SK-N-SH (cell line): ENCODE data around the gene GMNN. TPM values are rescaled to one million over a fixed set of nuclear protein-coding genes. Genes with fewer than 3 reads are reported as not detected.

Source experiments
- CTCF ChIA-PET: fragments of 300-600, 350-600 bp; formaldehyde crosslinking; extraction: SDS; loops from one replicate; lab custom pipeline; 2021; lab: Yijun Ruan, JAX
- POLR2A ChIA-PET: fragments of 350-600 bp; sonication (Branson Sonifier 250); formaldehyde crosslinking; extraction: SDS; loops from one replicate; lab custom pipeline; 2020; ENCODE audit warnings: antibody characterized with exemption, inconsistent platforms; lab: Yijun Ruan, JAX
- DNase-seq: peaks from one replicate; pipeline ENCODE4 v3.0.0; 2012
- H2AFZ ChIP-seq: fragments of 200-600 bp; sonication (generic); 2 replicates; pipeline ENCODE4 v1.8.1; 2016; ENCODE audit warnings: antibody characterized with exemption, mild to moderate bottlenecking, low read depth
- H3F3A ChIP-seq: fragments of 200-600 bp; sonication (generic); replicated peaks from 2 replicates; pipeline ENCODE3; 2016; ENCODE audit warnings: antibody characterized with exemption, mild to moderate bottlenecking; ENCODE audit not compliant: insufficient read depth
- H3K27ac ChIP-seq, 2 experiments: fragments of 200-500 bp in 1 of 2; fragments of 200-600 bp in 1 of 2; sonication (Bioruptor generic) in 1 of 2; sonication (generic), shearing (Covaris generic) in 1 of 2; 2 replicates each; pipeline versions ENCODE4 v1.5.1 to v1.6.1; 2014 to 2016; ENCODE audit warnings: low read depth in 2 of 2, inconsistent platforms in 1 of 2, low read length in 1 of 2, mild to moderate bottlenecking in 1 of 2, mixed read lengths in 1 of 2
- H3K27me3 ChIP-seq: fragments of 200-600 bp; sonication (generic), shearing (Covaris generic); 2 replicates; pipeline ENCODE4 v1.6.1; 2016; ENCODE audit warnings: mixed run types; ENCODE audit not compliant: insufficient read depth
- H3K36me3 ChIP-seq, 2 experiments: fragments of 200-500 bp in 1 of 2; fragments of 200-600 bp in 1 of 2; sonication (Bioruptor generic) in 1 of 2; sonication (generic) in 1 of 2; replicated peaks in 1 of 2; 2 replicates each; pipeline versions ENCODE3 to v1.5.1; 2014 to 2016; ENCODE audit warnings: low read length in 1 of 2, mild to moderate bottlenecking in 1 of 2; ENCODE audit not compliant: insufficient read depth in 2 of 2, control insufficient read depth in 1 of 2
- H3K4me1 ChIP-seq, 2 experiments: fragments of 200-500 bp in 1 of 2; fragments of 200-600 bp in 1 of 2; sonication (Bioruptor generic) in 1 of 2; sonication (generic), shearing (Covaris generic) in 1 of 2; 2 replicates each; pipeline versions ENCODE4 v1.5.1 to v1.6.1; 2014 to 2016; ENCODE audit warnings: low read depth in 1 of 2, low read length in 1 of 2, mixed run types in 1 of 2; ENCODE audit not compliant: insufficient read depth in 2 of 2, control insufficient read depth in 1 of 2
- H3K4me2 ChIP-seq: fragments of 200-600 bp; sonication (generic), shearing (Covaris generic); 2 replicates; pipeline ENCODE4 v1.6.1; 2017; ENCODE audit warnings: mixed run types
- H3K4me3 ChIP-seq, 2 experiments: fragments of 200-500 bp in 1 of 2; fragments of 200-600 bp in 1 of 2; sonication (Bioruptor generic) in 1 of 2; sonication (generic), shearing (Covaris generic) in 1 of 2; 2 replicates each; pipeline versions ENCODE4 v1.5.1 to v1.8.1; 2014 to 2016; ENCODE audit warnings: low read depth in 2 of 2, inconsistent platforms in 1 of 2, low read length in 1 of 2, mild to moderate bottlenecking in 1 of 2, mixed read lengths in 1 of 2, moderate library complexity in 1 of 2
- H3K79me2 ChIP-seq: fragments of 200-600 bp; sonication (generic); 2 replicates; pipeline ENCODE4 v1.8.1; 2017; ENCODE audit warnings: mild to moderate bottlenecking; ENCODE audit not compliant: insufficient read depth
- H3K9ac ChIP-seq: fragments of 200-600 bp; sonication (generic); 2 replicates; pipeline ENCODE4 v1.6.1; 2017; ENCODE audit warnings: mixed run types
- H3K9me2 ChIP-seq: fragments of 200-600 bp; sonication (generic); 2 replicates; pipeline ENCODE4 v1.6.1; 2017; ENCODE audit warnings: mixed run types
- H3K9me3 ChIP-seq: fragments of 200-600 bp; sonication (generic); 2 replicates; pipeline ENCODE4 v1.6.1; 2017; ENCODE audit warnings: mixed run types, mild to moderate bottlenecking, moderate library complexity
- H4K20me1 ChIP-seq: fragments of 200-600 bp; sonication (generic); 2 replicates; pipeline ENCODE4 v1.6.1; 2017; ENCODE audit warnings: mild to moderate bottlenecking, mixed run types; ENCODE audit not compliant: insufficient read depth
- EP300 ChIP-seq, 2 experiments: IDR thresholded peaks; 2 replicates each; pipeline versions ENCODE4 v1.4.0 to v1.6.1; 2012; ENCODE audit warnings: borderline replicate concordance in 1 of 2, low read depth in 1 of 2, low read length in 1 of 2
- FOXM1 ChIP-seq: IDR thresholded peaks from 2 replicates; pipeline ENCODE4 v1.4.0; 2012; ENCODE audit warnings: low read depth, mild to moderate bottlenecking
- GABPA ChIP-seq: IDR thresholded peaks from 2 replicates; pipeline ENCODE4 v1.4.0; 2012; ENCODE audit warnings: low read depth, mild to moderate bottlenecking
- IRF3 ChIP-seq: fragments of 150-350 bp; IDR thresholded peaks from 2 replicates; pipeline ENCODE4 v1.6.1; 2016; ENCODE audit warnings: mild to moderate bottlenecking, low read depth, low read length
- JUND ChIP-seq: IDR thresholded peaks from 2 replicates; pipeline ENCODE4 v1.4.0; 2012
- MAX ChIP-seq: IDR thresholded peaks from 2 replicates; pipeline ENCODE4 v1.4.0; 2012; ENCODE audit warnings: low read depth
- MEF2A ChIP-seq: IDR thresholded peaks from 2 replicates; pipeline ENCODE4 v1.4.0; 2012; ENCODE audit warnings: low read depth, borderline replicate concordance
- MXI1 ChIP-seq: IDR thresholded peaks from 2 replicates; pipeline ENCODE4 v1.6.1; 2012; ENCODE audit warnings: mild to moderate bottlenecking, low read depth, low read length, improper control_type of control experiment
- NFIC ChIP-seq: IDR thresholded peaks from 2 replicates; pipeline ENCODE4 v1.4.0; 2012; ENCODE audit warnings: borderline replicate concordance
- NRF1 ChIP-seq: IDR thresholded peaks from 2 replicates; pipeline ENCODE4 v1.6.1; 2012; ENCODE audit warnings: low read depth, mild to moderate bottlenecking, low read length
- POLR2AphosphoS5 ChIP-seq: IDR thresholded peaks from 2 replicates; pipeline ENCODE4 v1.6.1; 2012; ENCODE audit warnings: low read depth, low read length
- REST ChIP-seq: IDR thresholded peaks from 2 replicates; pipeline ENCODE4 v1.6.1; 2012; ENCODE audit warnings: mild to moderate bottlenecking, low read depth, low read length, moderate library complexity
- RFX5 ChIP-seq: IDR thresholded peaks from 2 replicates; pipeline ENCODE4 v1.6.1; 2012; ENCODE audit warnings: mild to moderate bottlenecking, improper control_type of control experiment, low read length
- SIN3A ChIP-seq: IDR thresholded peaks from 2 replicates; pipeline ENCODE4 v1.6.1; 2012; ENCODE audit warnings: low read depth, mild to moderate bottlenecking, low read length, moderate library complexity, borderline replicate concordance
- TCF12 ChIP-seq: IDR thresholded peaks from 2 replicates; pipeline ENCODE4 v1.4.0; 2012
- YY1 ChIP-seq: IDR thresholded peaks from 2 replicates; pipeline ENCODE4 v1.4.0; 2012; ENCODE audit warnings: low read depth, mild to moderate bottlenecking
- WGBS: methylation state at CpG from one replicate; pipeline ENCODE4 v1.1.6; 2017; ENCODE audit warnings: low lambda C conversion rate; 5-methylcytosine and 5-hydroxymethylcytosine counted together
- polyA plus RNA-seq, 3 experiments: library from polyadenylated mRNA; depleted of rRNA; stranded (reverse); fragments of >200 nt; gene quantifications; 2 replicates each; pipeline ENCODE4 v1.2.3, GENCODE V29; 2012

Gene GMNN
- polyA plus RNA-seq, 1 of the 3 experiments (the other 2 are of a cell fraction): 16.8 TPM

GRCh38 chr6:24768361-24768760, 6.4 kb upstream of the GMNN start:
- ChIA-PET POLR2A (no interaction called here), CTCF (interaction anchor here (0.7 kb wide), 1 partner anchor 66 kb away, joined by 3 read pairs; no protein-coding TSS in a partner anchor)
- Histone ChIP-seq H3K4me2 (no peak overlapping the region), H3K36me3 (no peaks in the 10 kb centered on the region), H4K20me1 (no peaks in the 10 kb centered on the region), H3K9me3 (no peaks in the 10 kb centered on the region), H3K4me1 (no peaks in the 10 kb centered on the region), H2AFZ (no peak overlapping the region), H3K9me2 (no peaks in the 10 kb centered on the region), H3K79me2 (no peaks in the 10 kb centered on the region; the same call in 1 of the 2 replicates), H3F3A (no peaks in the 10 kb centered on the region), H3K27ac (no peak overlapping the region), H3K27me3 (no peaks in the 10 kb centered on the region), H3K9ac (no peak overlapping the region), H3K4me3 (no peak overlapping the region)
- no peak for DNase-seq
- WGBS: 88% methylated on average over 4 of the region's 5 CpGs
- 0 out of 2 replicates have a peak, but pooled peaks have one; percentile 8 for TF ChIP-seq NFIC
- TF ChIP-seq YY1: no peak
- no peak for TF ChIP-seq MAX
- TF ChIP-seq POLR2AphosphoS5: no peak

- CTCF ChIA-PET: interaction anchor here (0.8 kb wide), 1 partner anchor 57 kb away, joined by 3 read pairs; the partner anchor contains the start of gene C6orf62
- H3K9ac ChIP-seq: peak overlapping the region; percentile 90
- peak overlapping the region; percentile 88 to 99 for H3K4me3 ChIP-seq
- WGBS: 1% methylated on average over 19 of the region's 20 CpGs
- peaks cover 54% of the 10 kb centered on the region for H3K79me2 ChIP-seq
- no peaks in the 10 kb centered on the region for H3K9me3 ChIP-seq
- peak overlapping the region; percentile 83 for H3K4me2 ChIP-seq
- TF ChIP-seq TCF12: no peak
- no peak for TF ChIP-seq RFX5
- TF ChIP-seq, all 33 proteins: peak for 0
- DNase-seq: no peak
- H3K4me1 ChIP-seq: peaks cover 11 to 13% of the 10 kb centered on the region in 2 experiments; a peak in 3 of 4 replicates
- peaks cover 9% of the 10 kb centered on the region for H3F3A ChIP-seq
- POLR2A ChIA-PET: interaction anchor here (2.4 kb wide), 1 partner anchor 54 kb away, joined by 9 read pairs; no protein-coding TSS in a partner anchor
- peaks cover 12% of the 10 kb centered on the region; the same call in 1 of the 2 replicates for H4K20me1 ChIP-seq
- H3K27me3 ChIP-seq: no peaks in the 10 kb centered on the region
- H3K36me3 ChIP-seq: peaks cover 12 to 15% of the 10 kb centered on the region in 2 experiments
- H3K9me2 ChIP-seq: no peaks in the 10 kb centered on the region
- peak overlapping the region; percentile 77 to 93 for H3K27ac ChIP-seq
- peak overlapping the region; percentile 62 for H2AFZ ChIP-seq
Measured at GRCh38 chr6:24775520-24776058, 852 bp downstream of the GMNN start.

- Histone ChIP-seq H3K36me3 (peaks cover 21 to 28% of the 10 kb centered on the region in 2 experiments), H3K4me1 (peaks cover 11 to 13% of the 10 kb centered on the region in 2 experiments; a peak in 3 of 4 replicates), H3K27ac (peak overlapping the region in 1 of 2 experiments; percentile 93; a peak in 2 of 4 replicates), H3K9me2 (no peaks in the 10 kb centered on the region), H4K20me1 (peaks cover 12% of the 10 kb centered on the region; the same call in 1 of the 2 replicates), H3K27me3 (no peaks in the 10 kb centered on the region), H2AFZ (no peak overlapping the region), H3K9ac (peak overlapping the region; percentile 90; the same call in 1 of the 2 replicates), H3K4me3 (peak overlapping the region; percentile 23 to 34; a peak in 2 of 4 replicates), H3K4me2 (peak overlapping the region; percentile 83), H3K9me3 (no peaks in the 10 kb centered on the region), H3F3A (peaks cover 9% of the 10 kb centered on the region), H3K79me2 (peaks cover 59% of the 10 kb centered on the region)
- 29% methylated on average over 1 of the region's 1 CpG for WGBS
- ChIA-PET CTCF (interaction anchor here (0.9 kb wide), 1 partner anchor 79 kb away, joined by 3 read pairs; no protein-coding TSS in a partner anchor), POLR2A (interaction anchor here (2.4 kb wide), 1 partner anchor 56 kb away, joined by 9 read pairs; no protein-coding TSS in a partner anchor)
- no peak for DNase-seq
- TF ChIP-seq REST: no peak
- TF ChIP-seq IRF3: no peak
- TF ChIP-seq SIN3A: no peak
- TF ChIP-seq MXI1: no peak
- TF ChIP-seq POLR2AphosphoS5: no peak
- no peak for TF ChIP-seq MEF2A
- TF ChIP-seq FOXM1: no peak
- TF ChIP-seq GABPA: no peak
- no peak for TF ChIP-seq EP300 (IDR thresholded peaks at IDR 0.05; ENCODE audit: borderline replicate concordance in 1 of 2, low read depth in 1 of 2, low read length in 1 of 2)
- no peak for TF ChIP-seq JUND
- TF ChIP-seq NRF1: no peak
- no peak for TF ChIP-seq RFX5
Measured at GRCh38 chr6:24777227-24777626, 2.5 kb downstream of the GMNN start.
